ENCODE results near the gene XPR1.
"Not testable (repeated sequence)": the region's sequence is repeated elsewhere in the genome, so short reads cannot be mapped to it uniquely, and the experiment has no call there.

The XPR1 gene

DNA sequence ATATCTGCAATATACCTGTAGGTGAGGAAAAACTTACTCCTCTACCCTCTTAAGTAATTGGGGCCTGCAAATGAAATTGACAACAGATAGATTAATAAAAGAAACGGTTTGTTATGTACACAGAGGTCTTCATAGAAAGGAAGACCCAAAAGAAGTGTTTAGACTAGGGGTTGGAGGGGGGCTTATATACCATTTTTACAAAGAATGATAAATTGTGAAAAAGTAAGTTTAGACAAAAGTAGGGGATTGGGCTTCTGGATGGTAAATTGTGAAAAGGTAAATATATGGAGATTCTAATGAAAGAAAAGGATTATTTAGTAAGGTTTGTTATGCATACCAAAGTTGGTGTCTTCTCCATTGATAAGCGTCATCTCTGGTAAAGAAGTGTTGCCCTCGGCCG lies 207.7 kb downstream of the XPR1 start:
- DNase-seq (ENCODE audit: low read depth in 2 of 2): no peak

DNA sequence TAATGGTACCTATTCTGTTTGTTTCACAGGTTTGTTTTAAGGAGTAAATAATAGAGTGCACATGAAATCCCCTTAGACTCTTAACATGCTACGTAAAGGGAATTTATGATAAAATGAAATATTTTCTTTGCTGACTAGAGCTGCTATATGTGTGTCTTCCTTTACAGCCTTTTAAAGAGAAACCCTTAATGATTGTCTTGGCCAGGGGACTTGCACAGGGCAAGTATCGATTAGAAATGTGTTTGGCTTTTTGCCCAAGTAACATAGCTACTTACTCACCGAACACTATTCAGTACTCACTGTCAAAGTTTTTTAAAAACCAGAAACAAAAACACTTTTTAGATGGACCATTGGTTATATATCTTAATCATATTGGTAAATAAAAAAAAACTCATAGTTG lies 209.6 kb downstream of the XPR1 start:
- no peak for DNase-seq (ENCODE audit: low read depth in 2 of 2)

DNA sequence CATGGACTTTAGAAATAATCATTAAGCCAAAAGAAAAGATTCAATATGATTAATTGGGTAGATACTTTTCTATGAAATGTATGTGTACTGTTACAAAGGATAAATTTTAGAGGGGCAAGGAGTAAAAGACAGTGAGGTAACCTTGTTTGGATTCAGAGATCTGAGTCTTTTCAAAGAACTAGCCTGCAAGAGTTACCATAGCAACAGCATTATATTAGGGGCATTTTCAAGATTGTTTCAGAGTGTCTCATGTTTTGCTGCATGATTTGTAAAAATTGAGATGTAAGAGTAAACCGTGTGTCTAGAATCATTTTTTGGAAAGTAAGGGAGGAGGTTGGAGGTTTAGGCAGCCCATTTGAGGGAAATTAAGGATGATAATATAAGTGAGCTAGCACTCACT lies 210.2 kb downstream of the XPR1 start:
- peak; percentile 50 to 56 for DNase-seq (ENCODE audit: low read depth in 2 of 2)

DNA sequence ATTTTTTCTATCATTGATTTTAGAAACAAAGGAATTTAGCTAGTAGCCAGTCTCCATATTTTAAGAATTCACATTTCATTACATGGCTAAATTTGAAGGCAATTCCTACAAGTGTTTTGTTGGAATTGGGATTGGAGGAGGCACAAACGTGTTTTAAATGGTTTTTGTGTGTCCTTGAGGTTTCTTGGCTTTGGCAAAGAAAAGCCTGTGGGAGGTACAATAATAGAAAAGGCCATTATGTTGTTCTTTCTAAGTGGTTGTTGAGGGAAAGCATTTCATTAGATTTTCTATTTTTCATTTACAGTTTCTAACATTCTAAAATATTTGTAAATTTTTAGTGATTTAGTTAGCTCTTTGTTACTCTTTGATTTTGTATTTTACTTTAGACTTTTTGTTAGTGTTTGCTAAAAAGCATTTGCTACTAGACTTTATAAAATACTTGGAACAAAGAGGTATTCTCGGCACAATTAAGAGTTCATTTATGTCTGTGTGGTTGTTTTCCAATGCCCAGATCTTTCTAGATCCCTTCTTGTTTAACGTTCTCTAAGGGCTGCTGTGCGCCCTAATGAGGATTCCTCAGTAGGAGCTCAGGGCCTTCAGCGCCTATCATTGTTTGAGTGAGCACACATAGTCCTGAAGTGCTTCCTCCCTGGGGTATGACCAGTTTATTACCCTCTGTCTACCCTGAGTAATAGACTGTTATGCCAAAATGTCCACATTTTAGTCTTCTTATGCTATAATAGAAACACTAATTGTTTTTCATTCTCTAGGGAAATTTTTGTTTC lies 210.9 kb downstream of the XPR1 start:
- no peak for DNase-seq (ENCODE audit: low read depth in 2 of 2)

DNA sequence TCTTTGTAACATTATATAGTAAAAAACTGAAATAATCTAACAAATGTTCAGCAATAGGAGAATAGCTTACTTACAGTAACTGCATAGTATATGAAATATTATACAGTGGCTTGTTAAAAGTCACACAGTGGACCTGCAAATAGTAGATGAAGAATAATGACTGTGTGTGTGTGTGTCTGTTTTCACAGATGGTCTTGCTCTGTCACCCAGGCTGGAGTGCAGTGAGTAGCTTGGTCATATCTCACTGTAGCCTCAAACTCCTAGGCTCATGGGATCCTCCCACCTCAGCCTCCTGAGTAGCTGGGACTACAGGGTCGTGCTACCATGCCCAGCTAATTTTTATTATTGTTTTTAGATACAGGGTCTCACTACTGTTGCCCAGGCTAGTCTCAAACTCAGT lies 213.5 kb downstream of the XPR1 start:
- no peak for DNase-seq (ENCODE audit: low read depth in 2 of 2)

DNA sequence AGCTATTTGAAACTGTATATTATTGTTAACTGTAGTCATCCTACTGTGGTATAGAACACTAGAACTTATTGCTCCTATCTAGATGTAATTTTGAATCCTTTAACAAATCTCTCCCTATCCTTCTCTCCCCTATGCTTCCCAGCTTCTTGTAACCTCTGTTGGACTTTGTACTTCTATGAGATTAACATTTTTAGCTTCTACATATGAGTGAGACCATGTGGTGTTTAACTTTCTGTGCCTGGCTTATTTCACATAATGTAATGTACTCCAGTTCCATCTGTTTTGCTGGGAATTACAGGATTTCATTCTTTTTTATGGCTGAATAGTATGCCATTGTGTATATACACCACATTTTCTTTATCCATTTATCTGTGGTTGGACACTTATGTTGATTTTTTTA lies 216.4 kb downstream of the XPR1 start:
- no peak for DNase-seq (ENCODE audit: low read depth in 2 of 2)

DNA sequence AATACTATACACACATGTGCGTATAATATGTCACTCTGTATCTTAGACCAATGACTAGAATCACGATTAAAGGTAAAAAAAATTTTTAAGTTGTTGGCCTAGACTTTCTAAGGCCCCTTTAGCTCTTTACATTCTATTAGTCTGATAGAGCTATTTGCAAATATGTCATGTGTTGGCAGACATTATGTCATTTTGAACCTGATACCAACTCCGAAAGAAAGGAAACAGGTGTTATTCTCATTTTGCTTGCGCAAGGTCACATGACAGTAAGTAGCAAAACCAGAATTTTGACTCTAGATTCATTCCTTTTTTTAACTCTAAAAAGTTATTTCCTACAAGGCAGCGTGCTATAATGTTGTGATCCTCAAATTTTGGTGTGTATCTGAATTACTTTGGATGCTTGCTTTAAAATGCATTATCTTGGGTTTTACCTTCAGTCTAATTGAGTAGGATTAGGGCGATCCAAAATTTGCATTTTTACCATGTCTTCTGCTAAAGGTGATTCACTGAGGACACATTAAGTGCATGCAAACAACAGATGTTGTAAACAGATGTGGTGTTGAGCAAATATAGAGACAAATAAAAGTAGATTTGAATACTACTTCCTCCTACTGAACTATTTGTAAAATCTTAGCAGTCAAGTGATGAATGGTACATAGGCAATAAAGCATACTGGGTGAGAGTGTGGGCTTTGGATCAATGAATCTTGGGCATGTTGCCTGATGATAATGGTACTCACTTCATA lies 217.4 kb downstream of the XPR1 start:
- DNase-seq (ENCODE audit: low read depth in 2 of 2): no peak

DNA sequence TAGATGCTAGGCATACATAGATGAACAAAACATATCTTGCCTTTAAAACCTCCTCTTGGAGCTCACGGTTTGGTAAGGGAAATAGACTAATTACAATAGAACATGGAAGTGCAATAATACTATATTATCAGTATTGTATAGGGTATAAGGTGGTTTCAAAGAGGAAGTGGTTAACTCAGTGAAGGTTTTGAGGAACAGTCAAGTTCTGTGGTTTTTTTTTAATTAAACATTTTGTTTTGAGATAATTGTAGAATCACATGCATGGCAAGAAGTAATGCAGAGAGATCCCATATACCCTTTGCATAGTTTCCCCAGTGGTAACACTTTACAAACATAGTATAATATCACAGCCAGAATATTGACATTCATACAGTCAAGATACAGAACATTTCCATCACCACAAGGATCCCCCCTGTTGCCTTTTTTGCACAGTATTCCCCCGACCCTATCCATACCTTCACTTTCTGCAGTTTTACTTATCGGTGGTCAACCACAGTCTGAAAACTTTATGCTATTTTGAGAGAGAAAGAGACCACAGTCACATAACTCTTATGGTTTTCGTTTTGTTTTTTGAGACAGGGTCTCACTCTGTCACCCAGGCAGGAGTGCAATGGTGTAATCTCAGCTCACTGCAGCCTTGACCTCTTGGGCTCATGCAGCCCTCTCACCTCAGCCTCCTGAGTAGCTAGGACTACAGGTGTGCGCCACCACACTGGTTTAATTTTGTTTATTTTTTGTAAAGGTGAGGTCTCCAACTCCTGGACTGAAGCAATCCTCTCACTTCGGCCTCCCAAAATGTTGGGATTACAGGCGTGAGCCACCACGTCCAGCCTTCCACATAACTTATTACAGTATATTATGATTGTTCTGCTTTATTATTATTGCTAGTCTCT lies 220.4 kb downstream of the XPR1 start:
- no peak for DNase-seq (ENCODE audit: low read depth in 2 of 2)

DNA sequence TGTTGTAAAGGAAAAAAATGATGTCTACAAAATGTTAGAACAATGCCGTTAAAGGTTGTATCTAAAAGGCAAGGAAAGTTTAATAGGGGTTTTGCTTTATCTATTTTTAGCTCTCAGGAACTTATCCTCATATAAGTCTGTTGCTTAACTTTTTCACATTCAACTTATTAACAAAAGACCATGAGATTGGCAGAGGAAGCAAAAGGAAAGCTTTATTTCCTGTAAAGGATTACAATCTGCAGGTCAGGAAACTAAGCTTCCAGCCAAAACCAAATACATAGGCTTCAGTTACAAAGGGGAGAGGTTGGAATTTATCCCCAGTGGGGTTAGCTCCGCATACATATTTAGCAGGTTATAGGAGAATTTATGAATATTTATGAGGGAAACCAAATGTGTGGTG lies 222.2 kb downstream of the XPR1 start:
- DNase-seq (ENCODE audit: low read depth in 2 of 2): no peak

DNA sequence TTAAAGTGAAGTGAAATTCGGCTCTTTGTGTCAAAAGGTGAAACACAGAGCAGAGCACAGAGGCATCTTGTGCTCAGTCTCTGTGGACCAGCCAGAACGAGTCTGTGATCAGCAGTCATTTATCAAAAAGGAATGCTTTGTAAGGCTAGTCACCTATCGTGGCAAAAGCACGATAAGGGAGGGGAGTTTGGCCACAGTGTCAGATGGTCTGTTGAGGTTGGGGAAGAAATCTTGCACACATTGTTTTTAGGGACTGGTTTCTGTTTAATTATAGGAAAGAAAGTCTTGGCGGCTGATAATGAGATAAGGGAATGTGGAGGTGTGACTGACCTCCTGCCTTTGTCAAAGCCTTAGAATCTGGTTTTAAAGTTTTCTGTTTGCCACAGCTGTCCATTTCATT lies 222.6 kb downstream of the XPR1 start:
- no peak for DNase-seq (ENCODE audit: low read depth in 2 of 2)

DNA sequence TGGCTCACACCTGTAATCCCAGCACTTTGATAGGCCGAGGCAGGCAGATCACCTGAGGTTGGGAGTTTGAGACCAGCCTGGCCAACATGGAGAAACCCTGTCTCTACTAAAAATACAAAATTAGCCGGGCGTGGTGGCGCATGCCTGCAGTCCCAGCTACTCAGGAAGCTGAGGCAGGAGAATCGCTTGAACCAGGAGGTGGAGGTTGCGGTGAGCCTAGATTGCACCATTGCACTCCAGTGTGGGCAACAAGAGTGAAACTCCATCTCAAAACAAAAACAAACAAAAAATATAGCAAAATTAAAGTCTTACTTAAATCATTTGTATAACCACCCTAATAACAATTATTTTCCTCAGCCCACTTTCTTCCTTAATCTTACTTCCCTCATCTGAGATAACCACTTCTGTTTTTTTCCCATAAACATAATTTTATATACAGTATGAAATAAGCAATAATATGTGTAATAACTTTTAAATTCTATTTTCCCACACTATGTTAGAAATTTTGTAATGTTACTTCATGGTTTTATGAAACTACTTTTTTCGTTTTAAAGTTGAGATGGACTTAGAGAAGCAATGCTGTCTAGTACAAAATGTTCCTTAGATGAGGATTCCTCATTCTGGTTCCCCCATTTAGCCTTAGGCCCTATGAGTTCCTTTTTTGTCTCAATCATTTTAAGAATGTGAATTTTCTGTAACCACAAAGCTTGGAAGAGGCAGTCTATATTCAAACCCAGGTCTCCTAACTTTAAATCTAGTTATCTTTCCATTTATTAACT lies 226.3 kb downstream of the XPR1 start:
- DNase-seq (ENCODE audit: low read depth in 2 of 2): not testable (repeated sequence)

DNA sequence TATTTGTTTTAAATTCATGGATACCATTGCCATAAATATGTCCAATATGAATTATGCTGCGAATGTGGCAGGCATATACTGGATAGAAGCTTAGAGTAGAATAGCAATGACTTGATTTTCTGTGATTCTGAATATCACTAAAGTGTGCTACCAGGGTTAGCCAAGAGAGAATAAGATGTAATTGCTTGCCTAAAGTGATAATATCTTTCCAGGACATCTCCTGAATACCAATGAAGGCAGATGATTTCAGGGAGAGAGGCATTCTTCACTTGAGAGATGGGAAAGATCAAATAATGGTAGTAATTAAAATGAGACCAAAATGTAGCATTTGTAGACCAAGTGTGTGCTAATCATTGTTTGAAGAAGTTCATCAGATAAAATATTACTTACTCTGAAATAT lies 227.5 kb downstream of the XPR1 start:
- DNase-seq (ENCODE audit: low read depth in 2 of 2): no peak

DNA sequence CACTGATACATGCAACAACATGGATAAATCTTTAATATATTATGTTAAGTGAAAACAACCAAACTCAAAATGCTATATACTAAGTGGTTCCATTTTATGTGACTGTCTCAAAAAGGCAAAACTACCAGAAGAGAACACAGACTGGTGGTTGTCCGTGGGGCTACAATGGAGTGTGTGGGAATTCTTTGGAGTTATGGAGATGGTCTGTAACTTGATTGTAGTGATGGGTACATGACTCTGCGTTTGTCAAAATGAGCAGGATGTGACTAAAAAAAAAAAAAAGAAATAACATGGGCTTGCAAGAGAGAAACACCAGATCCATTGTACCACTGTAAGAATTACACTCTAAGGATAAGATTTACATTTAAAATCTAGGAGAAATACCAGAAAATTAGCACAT lies 228.7 kb downstream of the XPR1 start:
- DNase-seq (ENCODE audit: low read depth in 2 of 2): no peak

DNA sequence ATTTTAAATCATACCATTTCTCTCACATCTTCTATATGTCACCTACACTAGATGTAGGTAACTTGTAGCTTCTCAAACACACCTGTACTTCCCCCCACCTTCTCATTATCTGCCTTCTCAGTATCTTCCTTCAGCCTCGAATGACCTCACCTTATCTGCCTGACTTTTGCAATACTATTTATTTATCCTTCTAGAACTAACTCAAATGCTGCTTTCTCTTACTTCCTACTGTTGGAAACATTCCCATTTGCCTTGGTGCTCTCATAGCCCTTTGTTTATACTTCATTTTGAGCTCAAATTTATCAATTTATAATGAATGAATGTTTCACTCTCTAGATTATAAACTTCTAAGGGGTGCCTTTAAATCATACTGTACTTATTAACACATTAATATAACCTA lies 230.5 kb downstream of the XPR1 start:
- no peak for DNase-seq (ENCODE audit: low read depth in 2 of 2)

DNA sequence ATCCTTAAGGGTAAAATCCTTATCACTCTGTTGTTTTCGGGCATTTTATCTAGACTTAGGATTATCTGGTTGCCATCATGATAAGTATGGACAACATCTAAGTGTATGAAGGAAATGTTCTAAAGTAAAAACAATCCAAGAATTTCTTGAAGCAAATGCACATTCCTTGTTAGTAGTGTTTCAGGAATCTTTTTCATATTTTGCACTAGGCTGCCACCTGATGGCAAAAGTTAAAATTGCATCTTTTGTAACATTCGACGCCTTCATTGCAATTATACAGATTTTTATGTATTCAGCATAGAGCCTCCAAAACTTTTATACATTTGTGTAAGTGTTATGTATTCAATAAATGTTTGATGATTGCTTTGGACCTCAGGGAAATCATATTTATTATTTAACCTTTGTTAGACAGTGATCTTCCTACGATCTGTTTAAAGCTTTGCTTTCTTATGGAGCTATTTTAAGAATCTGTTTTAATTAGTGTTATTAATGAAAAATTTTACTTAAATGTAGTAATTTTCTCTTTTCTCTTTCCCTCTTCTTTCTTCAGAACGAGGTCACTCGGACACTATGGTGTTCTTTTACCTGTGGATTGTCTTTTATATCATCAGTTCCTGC lies 231.4 kb downstream of the XPR1 start:
- DNase-seq (ENCODE audit: low read depth in 2 of 2): peak; percentile 39 to 42

DNA sequence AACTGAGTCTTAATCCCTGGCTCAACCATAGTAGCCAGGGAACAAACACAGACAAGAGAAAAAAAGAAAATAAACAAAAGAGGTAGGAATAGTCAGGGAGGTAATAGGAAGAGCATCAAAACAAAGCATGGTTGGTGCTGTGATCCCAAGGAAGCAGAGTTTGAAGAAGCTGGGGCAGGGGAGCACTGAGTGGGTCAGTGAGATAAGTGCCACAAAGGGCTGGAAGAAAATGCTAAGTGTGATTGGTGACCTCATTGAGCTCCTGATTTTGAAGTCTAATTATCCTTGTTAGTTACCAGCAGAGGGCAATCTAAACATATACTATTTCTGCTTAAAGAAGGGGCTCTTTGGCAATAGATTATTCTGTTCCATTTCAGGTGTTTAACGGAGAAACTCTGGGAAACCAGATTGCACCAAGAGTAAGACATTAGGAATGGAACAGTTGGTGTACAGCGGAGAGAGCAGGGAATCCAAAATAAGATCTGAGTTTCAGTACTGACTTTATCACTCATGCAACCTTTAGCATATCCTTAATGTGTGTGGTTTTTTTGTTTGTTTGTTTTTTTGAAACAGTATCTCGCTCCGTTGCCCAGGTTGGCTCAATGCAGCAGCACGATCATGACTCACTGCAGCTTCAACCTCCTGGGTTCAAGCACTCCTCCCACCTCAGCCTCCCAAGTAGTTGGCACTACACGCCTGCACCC lies 250.1 kb downstream of the XPR1 start:
- peak; percentile 20 to 23 for DNase-seq (ENCODE audit: low read depth in 2 of 2)

DNA sequence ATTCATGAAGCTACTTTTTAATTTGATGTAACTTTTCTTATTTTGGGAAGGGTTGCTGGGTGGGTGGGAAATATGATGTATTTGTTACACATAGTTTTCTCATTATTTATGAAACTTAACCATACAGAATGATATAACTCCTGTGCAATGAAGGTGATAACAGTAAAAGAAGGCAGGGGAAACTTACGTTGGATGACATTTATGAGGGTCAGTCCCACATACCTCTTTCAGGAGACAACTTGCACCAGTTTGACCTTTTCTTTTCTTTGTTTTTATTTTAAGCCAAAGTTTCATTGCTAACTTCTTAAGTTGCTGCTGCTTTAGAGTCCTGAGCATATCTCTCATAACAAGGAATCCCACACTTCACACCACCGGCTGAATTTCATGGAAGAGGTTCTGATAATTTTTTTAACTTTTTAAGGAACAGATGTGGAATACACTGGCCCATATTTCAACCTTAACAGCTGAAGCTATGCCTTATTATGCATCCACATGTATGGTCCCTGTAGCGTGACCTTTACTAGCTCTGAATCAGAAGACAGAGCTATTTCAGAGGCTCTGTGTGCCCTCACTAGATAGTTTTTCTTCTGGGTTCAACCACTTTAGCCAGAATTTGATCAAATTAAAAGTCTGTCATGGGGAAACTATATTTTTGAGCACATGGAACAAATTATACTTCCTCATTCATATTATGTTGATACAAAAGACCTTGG lies 252.9 kb downstream of the XPR1 start:
- DNase-seq (ENCODE audit: low read depth in 2 of 2): no peak

DNA sequence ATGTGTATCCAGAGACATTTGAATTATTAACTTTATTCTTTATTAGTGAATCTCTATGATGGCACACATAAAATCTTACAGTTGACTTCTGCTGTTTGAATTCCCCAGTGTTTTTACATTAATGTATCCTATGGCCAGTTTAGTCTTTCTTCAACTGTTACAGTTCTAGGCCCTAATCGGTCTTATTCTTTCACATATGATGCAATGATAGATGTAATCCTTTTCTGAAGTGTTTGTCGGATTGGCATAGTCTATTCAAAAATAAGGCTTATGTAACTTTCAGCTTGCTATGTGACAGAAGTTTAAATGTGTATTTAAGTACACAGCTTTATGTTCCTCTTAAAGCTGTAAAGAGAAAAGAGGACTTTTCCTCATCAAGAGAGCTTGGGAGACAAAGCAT lies 254.5 kb downstream of the XPR1 start:
- no peak for DNase-seq (ENCODE audit: low read depth in 2 of 2)

DNA sequence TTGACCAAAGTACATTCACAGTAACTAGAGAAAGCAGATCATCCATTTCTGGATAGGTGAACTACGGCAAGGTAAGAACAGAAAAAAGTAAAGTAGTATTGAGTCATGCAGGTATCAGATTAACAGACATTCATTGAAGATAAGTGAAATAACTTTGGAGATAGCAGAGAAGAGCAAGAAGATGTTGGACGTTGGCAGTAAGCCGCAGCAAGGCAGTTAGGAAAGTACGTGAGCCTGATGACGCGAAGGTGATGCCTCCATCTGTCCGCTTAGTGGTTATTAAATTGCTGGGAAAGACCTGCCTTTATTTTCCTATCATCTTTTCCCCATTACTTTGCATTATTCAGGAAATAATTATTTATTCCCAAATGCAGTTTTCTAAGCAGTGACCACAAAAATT lies 256.0 kb downstream of the XPR1 start:
- DNase-seq (ENCODE audit: low read depth in 2 of 2): no peak

DNA sequence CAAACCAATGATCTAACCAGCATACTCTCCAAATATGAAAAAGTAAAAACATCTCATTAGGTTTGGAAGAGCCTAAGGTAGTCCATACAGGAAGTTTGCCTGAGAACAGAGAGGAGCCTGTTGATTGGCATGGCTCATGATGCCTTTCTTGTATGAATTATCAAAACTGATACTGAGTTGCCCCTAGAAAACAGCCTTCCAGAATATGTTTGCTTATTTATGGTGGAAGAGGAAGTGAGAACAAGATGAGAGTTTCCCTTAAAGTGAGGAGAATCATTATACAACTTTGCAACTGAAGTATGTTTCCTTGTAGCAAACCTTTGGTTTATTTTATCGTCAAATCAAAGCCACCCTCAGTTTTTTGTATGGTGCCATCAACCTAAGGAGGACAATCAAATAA lies 257.0 kb downstream of the XPR1 start:
- DNase-seq (ENCODE audit: low read depth in 2 of 2): no peak
